ENCODE measurements around the gene FSD1L.
A peak's percentile ranks its signal among the peaks of the same experiment; 100 is the strongest.

Gene FSD1L

DNA sequence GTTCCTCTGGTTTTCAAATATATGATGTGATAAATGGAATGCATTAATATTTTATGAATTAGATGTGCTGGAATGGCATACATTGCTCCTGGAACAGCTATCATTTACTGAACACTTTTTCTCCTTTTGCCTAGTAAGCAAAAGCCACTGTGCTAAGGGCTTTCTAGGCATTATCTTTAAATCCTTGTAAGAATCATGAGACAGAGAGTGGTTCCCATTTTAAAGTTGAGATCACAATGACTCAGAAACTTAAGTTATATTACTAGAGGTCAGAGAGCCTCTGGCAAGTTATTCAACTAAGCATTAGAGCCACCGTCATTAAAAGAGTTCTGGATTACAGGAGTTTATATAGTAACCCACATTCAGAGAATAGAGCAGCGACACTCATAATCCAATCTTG, 26.7 kb upstream of the FSD1L start:
- TF ChIP-seq ZFX (IDR thresholded peaks at IDR 0.05), result no peak
- TF ChIP-seq, protein P1, sequence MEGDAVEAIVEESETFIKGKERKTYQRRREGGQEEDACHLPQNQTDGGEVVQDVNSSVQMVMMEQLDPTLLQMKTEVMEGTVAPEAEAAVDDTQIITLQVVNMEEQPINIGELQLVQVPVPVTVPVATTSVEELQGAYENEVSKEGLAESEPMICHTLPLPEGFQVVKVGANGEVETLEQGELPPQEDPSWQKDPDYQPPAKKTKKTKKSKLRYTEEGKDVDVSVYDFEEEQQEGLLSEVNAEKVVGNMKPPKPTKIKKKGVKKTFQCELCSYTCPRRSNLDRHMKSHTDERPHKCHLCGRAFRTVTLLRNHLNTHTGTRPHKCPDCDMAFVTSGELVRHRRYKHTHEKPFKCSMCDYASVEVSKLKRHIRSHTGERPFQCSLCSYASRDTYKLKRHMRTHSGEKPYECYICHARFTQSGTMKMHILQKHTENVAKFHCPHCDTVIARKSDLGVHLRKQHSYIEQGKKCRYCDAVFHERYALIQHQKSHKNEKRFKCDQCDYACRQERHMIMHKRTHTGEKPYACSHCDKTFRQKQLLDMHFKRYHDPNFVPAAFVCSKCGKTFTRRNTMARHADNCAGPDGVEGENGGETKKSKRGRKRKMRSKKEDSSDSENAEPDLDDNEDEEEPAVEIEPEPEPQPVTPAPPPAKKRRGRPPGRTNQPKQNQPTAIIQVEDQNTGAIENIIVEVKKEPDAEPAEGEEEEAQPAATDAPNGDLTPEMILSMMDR (conservative IDR thresholded peaks at IDR 0.05), result no peak
- H3K27ac ChIP-seq, result no peak overlapping the region

DNA sequence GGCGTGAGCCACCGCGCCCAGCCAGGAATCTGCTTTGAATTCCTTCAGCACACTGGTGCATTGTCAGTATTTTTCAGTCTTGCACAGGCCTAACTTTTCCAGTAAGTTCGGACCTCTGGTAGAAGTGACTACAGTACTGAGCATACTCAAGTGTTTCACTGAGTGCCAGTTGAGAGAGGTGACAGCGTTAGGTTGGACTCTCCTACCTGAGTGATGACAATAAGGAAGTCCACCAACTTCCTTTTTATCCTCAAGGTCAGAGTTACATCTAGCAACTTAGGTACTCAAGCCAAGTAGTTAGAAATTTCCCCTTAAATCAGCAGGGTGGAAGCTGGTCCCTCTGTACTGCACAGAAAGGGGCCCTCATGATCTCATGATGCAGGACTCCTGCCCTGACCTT, 26.0 kb upstream of the FSD1L start:
- TF ChIP-seq, protein P1 (conservative IDR thresholded peaks at IDR 0.05), result no peak
- TF ChIP-seq ZFX (IDR thresholded peaks at IDR 0.05), result no peak
- H3K27ac ChIP-seq, result no peak overlapping the region

DNA sequence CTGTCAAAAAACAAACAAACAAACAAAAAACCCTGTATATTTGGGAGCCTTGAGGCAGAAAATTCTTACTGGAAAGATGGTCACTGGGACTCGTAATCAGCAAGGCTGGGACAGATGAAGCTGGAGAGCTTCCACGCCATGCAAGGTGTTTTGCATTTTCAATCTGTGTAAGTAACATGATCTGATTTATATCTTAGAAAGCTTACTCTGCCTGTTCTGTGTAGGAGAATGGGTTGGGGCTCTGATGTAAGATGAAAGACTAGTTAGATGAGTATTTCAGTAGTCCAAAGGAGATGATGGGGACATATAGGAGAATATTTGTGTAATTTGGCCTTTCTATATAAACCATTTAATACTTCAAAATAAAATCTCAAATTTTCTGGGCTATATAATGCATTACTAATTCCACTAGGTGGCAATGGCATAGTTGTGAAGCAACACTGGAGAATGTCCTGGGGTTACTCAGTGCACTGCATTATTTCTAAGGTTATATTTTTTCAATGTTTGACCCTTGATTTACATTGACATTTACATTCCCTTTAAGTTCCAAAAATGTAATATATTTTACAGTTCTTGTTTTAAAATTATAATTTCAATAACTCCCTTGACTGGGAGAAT, 21.9 kb upstream of the FSD1L start:
- H3K27ac ChIP-seq, result no peak overlapping the region
- TF ChIP-seq, protein P1 (conservative IDR thresholded peaks at IDR 0.05), result peak; percentile 75
- TF ChIP-seq ZFX (IDR thresholded peaks at IDR 0.05), result no peak

DNA sequence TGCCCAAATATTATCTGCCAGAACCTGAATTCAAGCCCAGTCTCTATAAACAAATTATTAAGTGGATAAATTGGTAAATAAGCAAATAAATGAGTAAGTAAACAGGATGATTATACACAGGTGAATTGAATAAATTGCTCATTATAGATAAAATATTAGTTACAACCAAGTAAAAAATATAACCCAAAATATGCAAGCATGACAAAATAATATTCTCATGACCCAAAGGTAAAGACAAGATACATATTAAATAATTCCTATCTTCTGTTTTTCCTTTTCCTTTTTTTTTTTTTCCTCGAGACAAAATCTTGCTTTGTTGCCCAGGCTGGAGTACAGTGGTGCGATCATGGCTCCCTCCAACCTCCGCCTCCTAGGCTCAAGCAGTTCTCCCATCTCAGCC, 21.2 kb upstream of the FSD1L start:
- H3K27ac ChIP-seq, result no peak overlapping the region
- TF ChIP-seq, protein P1 (conservative IDR thresholded peaks at IDR 0.05), result no peak
- no peak for TF ChIP-seq ZFX (IDR thresholded peaks at IDR 0.05)

DNA sequence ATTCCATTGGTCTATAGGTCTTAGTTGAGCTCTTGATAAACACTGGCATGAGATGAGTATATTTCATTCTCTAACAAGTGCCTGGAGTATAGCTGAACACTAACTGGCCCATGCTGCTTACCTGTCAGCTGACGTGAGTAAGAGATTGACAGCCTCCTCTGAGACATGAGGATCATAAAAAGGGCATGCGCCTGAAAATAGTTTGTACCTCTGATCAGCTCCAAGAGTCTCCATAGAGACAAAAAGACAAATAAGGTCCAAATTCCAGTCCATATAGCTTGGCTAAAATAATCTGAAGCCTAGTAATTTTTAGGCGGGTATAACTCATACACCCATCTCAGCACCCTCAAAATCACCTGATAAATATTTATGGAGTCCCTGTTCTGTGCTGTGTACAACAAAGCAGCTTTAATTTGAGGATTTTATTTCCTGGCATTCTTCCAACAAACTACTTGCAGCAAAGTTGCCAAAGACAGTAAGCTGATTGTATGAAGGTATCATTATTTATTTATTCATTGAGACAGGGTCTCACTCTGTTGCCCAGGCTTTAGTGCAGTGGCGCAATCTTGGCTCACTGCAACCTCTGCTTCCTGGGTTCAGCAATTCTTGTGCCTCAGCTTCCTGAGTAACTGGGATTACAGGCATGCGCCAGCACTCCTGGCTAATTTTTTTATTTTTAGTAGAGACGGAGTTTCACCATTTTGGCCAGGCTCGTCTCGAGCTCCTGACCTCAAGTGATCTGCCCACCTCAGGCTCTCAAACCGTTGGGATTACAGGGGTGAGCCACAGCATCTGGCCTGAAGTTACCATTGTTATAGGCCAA, 16.2 kb upstream of the FSD1L start:
- TF ChIP-seq, protein P1 (conservative IDR thresholded peaks at IDR 0.05), result no peak
- no peak for TF ChIP-seq ZFX (IDR thresholded peaks at IDR 0.05)
- no peak overlapping the region for H3K27ac ChIP-seq

DNA sequence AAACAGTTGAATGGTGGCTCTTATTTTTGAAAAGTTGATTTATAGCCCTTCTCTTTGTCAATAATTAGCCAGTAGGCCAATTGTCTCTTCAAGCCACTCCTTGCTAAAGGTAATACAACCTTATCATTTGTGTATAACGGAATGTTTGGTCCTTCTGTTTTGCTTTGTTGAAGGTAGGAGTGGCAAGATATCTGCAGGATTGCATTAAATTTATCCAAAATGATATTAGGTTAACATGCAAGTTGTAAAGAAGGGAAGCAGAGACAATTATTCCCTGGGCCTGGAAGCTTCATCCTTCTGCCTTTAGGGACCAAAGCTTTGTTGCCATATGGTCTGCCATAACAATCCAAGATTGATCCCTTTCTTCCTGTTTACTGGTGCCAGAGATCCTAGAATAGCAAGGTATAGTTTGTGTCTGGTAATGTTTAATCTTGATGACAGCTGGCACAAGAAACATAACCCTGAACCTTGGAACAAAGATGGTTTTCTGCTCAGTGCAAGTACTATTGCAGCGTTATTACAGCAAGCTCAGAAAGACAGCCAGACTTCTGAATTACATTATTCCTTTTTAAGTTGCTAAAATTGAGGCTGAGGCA, 15.5 kb upstream of the FSD1L start:
- no peak for TF ChIP-seq ZFX (IDR thresholded peaks at IDR 0.05)
- TF ChIP-seq, protein P1 (conservative IDR thresholded peaks at IDR 0.05), result no peak
- H3K27ac ChIP-seq, result no peak overlapping the region

DNA sequence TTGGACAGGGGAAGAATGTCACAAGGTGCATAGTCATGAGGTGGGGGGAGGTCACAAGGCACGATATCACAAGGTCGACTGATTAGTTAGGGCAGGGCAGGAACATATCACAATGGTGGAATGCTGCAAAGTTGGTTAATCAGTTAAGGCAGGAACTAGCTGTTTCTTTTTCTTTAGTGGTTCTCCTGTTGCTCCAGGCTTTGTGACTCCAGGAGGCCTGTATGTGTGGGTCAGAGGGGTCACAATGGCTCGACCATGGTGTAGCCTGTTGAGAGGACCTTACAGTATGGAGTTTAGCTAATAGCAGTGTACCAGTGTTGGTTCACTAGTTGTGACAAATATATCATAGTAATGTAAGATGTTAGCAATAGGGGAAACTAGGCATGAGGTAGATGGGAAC, 12.4 kb upstream of the FSD1L start:
- TF ChIP-seq, protein P1 (conservative IDR thresholded peaks at IDR 0.05), result no peak
- TF ChIP-seq ZFX (IDR thresholded peaks at IDR 0.05), result no peak
- H3K27ac ChIP-seq, result no peak overlapping the region
